Endothelial cell (in vitro differentiated cells): ENCODE data around the gene RAB3IL1. TPM values are rescaled to one million over a fixed set of nuclear protein-coding genes. Genes with fewer than 3 reads are reported as not detected.

Source experiments
- DNase-seq: peaks from one replicate; pipeline ENCODE4 v3.0.0; 2021; ENCODE audit warnings: low spot score
- H3K27ac Mint-ChIP-seq: one replicate; pipeline ENCODE4 v1.8.0; 2021; ENCODE audit warnings: mixed read lengths, inconsistent platforms; ENCODE audit not compliant: unreplicated experiment
- H3K27me3 Mint-ChIP-seq: one replicate; pipeline ENCODE4 v1.8.0; 2021; ENCODE audit warnings: mild to moderate bottlenecking, moderate library complexity, mixed read lengths, inconsistent platforms; ENCODE audit not compliant: unreplicated experiment
- H3K36me3 Mint-ChIP-seq: one replicate; pipeline ENCODE4 v1.8.0; 2021; ENCODE audit warnings: mild to moderate bottlenecking, low read depth, mixed read lengths, inconsistent platforms; ENCODE audit not compliant: unreplicated experiment
- H3K4me1 Mint-ChIP-seq: one replicate; pipeline ENCODE4 v1.8.0; 2021; ENCODE audit warnings: mild to moderate bottlenecking, mixed read lengths, inconsistent platforms; ENCODE audit not compliant: unreplicated experiment
- H3K4me3 Mint-ChIP-seq: one replicate; pipeline ENCODE4 v1.8.0; 2021; ENCODE audit warnings: mild to moderate bottlenecking, mixed read lengths, inconsistent platforms; ENCODE audit not compliant: unreplicated experiment
- H3K9me3 Mint-ChIP-seq: one replicate; pipeline ENCODE4 v1.8.0; 2021; ENCODE audit warnings: mixed read lengths, inconsistent platforms; ENCODE audit not compliant: unreplicated experiment
- CTCF ChIP-seq: fragments of 200-600 bp; sonication (generic); IDR thresholded peaks from one replicate; pipeline ENCODE4 v1.5.0; 2021; ENCODE audit warnings: antibody characterized with exemption; ENCODE audit not compliant: unreplicated experiment
- total RNA-seq: library from RNA; stranded (reverse); fragmentation: NEBNext Ultra II Directional; extraction: Animal tissue kit (Norgen Biotek cat#: 25700); gene quantifications from one replicate; pipeline ENCODE4 v1.2.1, GENCODE V29; 2021; ENCODE audit not compliant: unreplicated experiment

The RAB3IL1 gene
- total RNA-seq, 1 donor from 2014 or later = 8.9 TPM

- no peak for TF ChIP-seq CTCF
- Mint-ChIP-seq H3K36me3 (peaks cover 23% of the 10 kb centered on the region), H3K4me1 (peaks cover 18% of the 10 kb centered on the region), H3K4me3 (no peak overlapping the region), H3K9me3 (no peaks in the 10 kb centered on the region), H3K27ac (no peak overlapping the region), H3K27me3 (peaks cover 7% of the 10 kb centered on the region)
- DNase-seq = no peak
Observed at GRCh38 chr11:61960532-61960931, 43.2 kb upstream of the RAB3IL1 start.

GRCh38 chr11:61959678-61960077 is 42.3 kb upstream of the RAB3IL1 start:
- Mint-ChIP-seq H3K27ac (no peak overlapping the region), H3K36me3 (peaks cover 15% of the 10 kb centered on the region), H3K27me3 (peaks cover 7% of the 10 kb centered on the region), H3K4me3 (no peak overlapping the region), H3K9me3 (no peaks in the 10 kb centered on the region), H3K4me1 (peaks cover 11% of the 10 kb centered on the region)
- no peak for DNase-seq
- no peak for TF ChIP-seq CTCF

- Mint-ChIP-seq H3K36me3 (peaks cover 9% of the 10 kb centered on the region), H3K9me3 (no peaks in the 10 kb centered on the region), H3K27me3 (peaks cover 9% of the 10 kb centered on the region), H3K4me3 (no peak overlapping the region), H3K27ac (no peak overlapping the region), H3K4me1 (peaks cover 8% of the 10 kb centered on the region)
- no peak for TF ChIP-seq CTCF
- no peak for DNase-seq
Observed at GRCh38 chr11:61959114-61959513, 41.7 kb upstream of the RAB3IL1 start.

GRCh38 chr11:61958590-61958989 is 41.2 kb upstream of the RAB3IL1 start:
- no peak for TF ChIP-seq CTCF
- Mint-ChIP-seq H3K27ac (no peak overlapping the region), H3K4me1 (peaks cover 3% of the 10 kb centered on the region), H3K36me3 (peaks cover 4% of the 10 kb centered on the region), H3K4me3 (no peak overlapping the region), H3K9me3 (no peaks in the 10 kb centered on the region), H3K27me3 (peaks cover 9% of the 10 kb centered on the region)
- no peak for DNase-seq

GRCh38 chr11:61957021-61957770 is 39.8 kb upstream of the RAB3IL1 start:
- Mint-ChIP-seq H3K27me3 (peaks cover 9% of the 10 kb centered on the region), H3K36me3 (no peaks in the 10 kb centered on the region), H3K27ac (no peak overlapping the region), H3K4me1 (no peaks in the 10 kb centered on the region), H3K9me3 (no peaks in the 10 kb centered on the region), H3K4me3 (no peak overlapping the region)
- no peak for TF ChIP-seq CTCF
- DNase-seq = no peak
